A673 (cell line): ENCODE measurements around the gene ARRB1.

ENCODE experiments used
- EZH2 ChIP-seq: fragments of 200-600 bp; sonication (generic); IDR thresholded peaks from 2 replicates; pipeline ENCODE4 v1.6.1; 2017; ENCODE audit warnings: borderline replicate concordance, low read depth, mild to moderate bottlenecking, mixed read lengths, antibody characterized with exemption, low read length; ENCODE audit not compliant: poor library complexity, severe bottlenecking
- TF ChIP-seq, protein P1 (sequence below): fragments of 300-800, 200-600 bp; sonication (generic); conservative IDR thresholded peaks from 2 replicates; pipeline ENCODE4 v1.5.1; 2017; ENCODE audit warnings: low read depth, mild to moderate bottlenecking, antibody characterized with exemption, low read length, moderate library complexity, mixed read lengths

- no peak for TF ChIP-seq EZH2
- TF ChIP-seq, protein P1, sequence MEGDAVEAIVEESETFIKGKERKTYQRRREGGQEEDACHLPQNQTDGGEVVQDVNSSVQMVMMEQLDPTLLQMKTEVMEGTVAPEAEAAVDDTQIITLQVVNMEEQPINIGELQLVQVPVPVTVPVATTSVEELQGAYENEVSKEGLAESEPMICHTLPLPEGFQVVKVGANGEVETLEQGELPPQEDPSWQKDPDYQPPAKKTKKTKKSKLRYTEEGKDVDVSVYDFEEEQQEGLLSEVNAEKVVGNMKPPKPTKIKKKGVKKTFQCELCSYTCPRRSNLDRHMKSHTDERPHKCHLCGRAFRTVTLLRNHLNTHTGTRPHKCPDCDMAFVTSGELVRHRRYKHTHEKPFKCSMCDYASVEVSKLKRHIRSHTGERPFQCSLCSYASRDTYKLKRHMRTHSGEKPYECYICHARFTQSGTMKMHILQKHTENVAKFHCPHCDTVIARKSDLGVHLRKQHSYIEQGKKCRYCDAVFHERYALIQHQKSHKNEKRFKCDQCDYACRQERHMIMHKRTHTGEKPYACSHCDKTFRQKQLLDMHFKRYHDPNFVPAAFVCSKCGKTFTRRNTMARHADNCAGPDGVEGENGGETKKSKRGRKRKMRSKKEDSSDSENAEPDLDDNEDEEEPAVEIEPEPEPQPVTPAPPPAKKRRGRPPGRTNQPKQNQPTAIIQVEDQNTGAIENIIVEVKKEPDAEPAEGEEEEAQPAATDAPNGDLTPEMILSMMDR: no peak
Measured at GRCh38 chr11:75394085-75394840, 42.8 kb upstream of the ARRB1 start.
